ENCODE measurements around the gene DEPDC4. TPM values are rescaled to one million over a fixed set of nuclear protein-coding genes. Genes with fewer than 3 reads are reported as not detected.

Gene DEPDC4
- total and polyA plus RNA-seq, 2 of the 13 experiments (the other 11 are each of a cell fraction or from before 2014, with no cell fraction given): 2.2 to 5.7 TPM

DNA sequence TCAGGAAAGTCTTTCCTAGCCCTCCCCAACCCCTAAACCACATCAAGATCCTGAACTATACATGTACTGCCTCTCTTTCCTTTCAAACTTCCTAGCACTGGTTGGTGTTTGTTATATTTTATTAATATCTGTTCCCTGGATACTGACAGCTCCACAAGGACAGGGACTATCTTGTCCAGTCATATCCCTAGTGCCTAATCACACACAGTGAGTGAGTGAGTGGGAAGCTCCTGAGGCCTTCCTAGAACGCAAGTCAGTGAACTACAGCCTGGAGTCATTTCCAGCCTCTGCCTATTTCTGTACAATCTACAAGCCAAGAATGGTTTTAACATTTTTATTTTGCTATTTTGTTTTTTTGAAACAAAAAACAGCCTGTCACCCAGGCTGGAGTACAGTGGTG, 73.8 kb downstream of the DEPDC4 start (continued):
- TF ChIP-seq, protein P1, sequence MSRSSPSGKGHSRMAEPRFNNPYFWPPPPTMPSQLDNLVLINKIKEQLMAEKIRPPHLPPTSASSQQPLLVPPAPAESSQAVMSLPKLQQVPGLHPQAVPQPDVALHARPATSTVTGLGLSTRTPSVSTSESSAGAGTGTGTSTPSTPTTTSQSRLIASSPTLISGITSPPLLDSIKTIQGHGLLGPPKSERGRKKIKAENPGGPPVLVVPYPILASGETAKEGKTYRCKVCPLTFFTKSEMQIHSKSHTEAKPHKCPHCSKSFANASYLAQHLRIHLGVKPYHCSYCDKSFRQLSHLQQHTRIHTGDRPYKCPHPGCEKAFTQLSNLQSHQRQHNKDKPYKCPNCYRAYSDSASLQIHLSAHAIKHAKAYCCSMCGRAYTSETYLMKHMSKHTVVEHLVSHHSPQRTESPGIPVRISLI (CRISPR knock-in tag; IDR thresholded peaks at IDR 0.05; ENCODE audit: borderline replicate concordance): no peak
- TF ChIP-seq, protein P2, sequence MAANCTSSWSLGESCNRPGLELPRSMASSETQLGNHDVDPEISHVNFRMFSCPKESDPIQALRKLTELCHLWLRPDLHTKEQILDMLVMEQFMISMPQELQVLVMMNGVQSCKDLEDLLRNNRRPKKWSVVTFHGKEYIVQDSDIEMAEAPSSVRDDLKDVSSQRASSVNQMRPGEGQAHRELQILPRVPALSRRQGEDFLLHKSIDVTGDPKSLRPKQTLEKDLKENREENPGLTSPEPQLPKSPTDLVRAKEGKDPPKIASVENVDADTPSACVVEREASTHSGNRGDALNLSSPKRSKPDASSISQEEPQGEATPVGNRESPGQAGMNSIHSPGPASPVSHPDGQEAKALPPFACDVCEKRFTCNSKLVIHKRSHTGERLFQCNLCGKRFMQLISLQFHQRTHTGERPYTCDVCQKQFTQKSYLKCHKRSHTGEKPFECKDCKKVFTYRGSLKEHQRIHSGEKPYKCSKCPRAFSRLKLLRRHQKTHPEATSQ (CRISPR knock-in tag; IDR thresholded peaks at IDR 0.05; ENCODE audit: borderline replicate concordance): no peak
- TF ChIP-seq, protein P3, sequence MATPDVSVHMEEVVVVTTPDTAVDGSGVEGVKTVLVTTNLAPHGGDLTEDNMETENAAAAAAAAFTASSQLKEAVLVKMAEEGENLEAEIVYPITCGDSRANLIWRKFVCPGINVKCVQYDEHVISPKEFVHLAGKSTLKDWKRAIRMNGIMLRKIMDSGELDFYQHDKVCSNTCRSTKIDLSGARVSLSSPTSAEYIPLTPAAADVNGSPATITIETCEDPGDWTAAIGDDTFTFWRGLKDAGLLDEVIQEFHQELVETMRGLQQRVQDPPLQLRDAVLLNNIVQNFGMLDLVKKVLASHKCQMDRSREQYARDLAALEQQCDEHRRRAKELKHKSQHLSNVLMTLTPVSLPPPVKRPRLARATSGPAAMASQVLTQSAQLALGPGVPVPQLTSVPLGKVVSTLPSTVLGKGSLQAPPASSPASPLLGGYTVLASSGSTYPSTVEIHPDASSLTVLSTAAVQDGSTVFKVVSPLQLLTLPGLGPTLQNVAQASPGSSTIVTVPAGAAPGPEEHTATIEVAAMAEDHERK (CRISPR knock-in tag; IDR thresholded peaks at IDR 0.05; ENCODE audit: low read depth): no peak
- TF ChIP-seq, protein P4, sequence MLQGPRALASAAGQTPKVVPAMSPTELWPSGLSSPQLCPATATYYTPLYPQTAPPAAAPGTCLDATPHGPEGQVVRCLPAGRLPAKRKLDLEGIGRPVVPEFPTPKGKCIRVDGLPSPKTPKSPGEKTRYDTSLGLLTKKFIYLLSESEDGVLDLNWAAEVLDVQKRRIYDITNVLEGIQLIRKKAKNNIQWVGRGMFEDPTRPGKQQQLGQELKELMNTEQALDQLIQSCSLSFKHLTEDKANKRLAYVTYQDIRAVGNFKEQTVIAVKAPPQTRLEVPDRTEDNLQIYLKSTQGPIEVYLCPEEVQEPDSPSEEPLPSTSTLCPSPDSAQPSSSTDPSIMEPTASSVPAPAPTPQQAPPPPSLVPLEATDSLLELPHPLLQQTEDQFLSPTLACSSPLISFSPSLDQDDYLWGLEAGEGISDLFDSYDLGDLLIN (CRISPR knock-in tag; IDR thresholded peaks at IDR 0.05; ENCODE audit: borderline replicate concordance): no peak
- TF ChIP-seq FOXK1 (CRISPR knock-in tag; IDR thresholded peaks at IDR 0.05; ENCODE audit: borderline replicate concordance, low read depth) (no peak), BHLHE40 (IDR thresholded peaks at IDR 0.05; ENCODE audit: low read length) (no peak), SSRP1 (CRISPR knock-in tag; IDR thresholded peaks at IDR 0.05) (no peak), ESRRA (CRISPR knock-in tag; IDR thresholded peaks at IDR 0.05; ENCODE audit: low read depth) (no peak), RELA (CRISPR knock-in tag; IDR thresholded peaks at IDR 0.05) (no peak)
- TF ChIP-seq, protein P5, sequence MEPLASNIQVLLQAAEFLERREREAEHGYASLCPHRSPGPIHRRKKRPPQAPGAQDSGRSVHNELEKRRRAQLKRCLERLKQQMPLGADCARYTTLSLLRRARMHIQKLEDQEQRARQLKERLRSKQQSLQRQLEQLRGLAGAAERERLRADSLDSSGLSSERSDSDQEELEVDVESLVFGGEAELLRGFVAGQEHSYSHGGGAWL (CRISPR knock-in tag; IDR thresholded peaks at IDR 0.05): no peak

Small RNA genes within 50 kb of the gene (small RNA-seq; reads per million reads assigned to genes)
- 0 reads per million in 3 experiments for gene RF00019 (ENCODE audit: insufficient read depth in 2 of 3, insufficient read length in 3 of 3, low read depth in 2 of 3, low replicate concordance in 1 of 3)

Other genes starting within 250 kb of the DEPDC4 start
- gene BLTP3B, start 124.2 kb downstream of the DEPDC4 start, total RNA-seq (2016; rRNA removed; fragmentation: Illumina TruSeq; extraction: Trizol): 24.4 and 35.3 TPM in 2 replicates
- gene BLTP3B, start 124.2 kb downstream of the DEPDC4 start, polyA plus RNA-seq (2011; rRNA removed): 10.8 and 15.6 TPM in 2 replicates
- gene ACTR6, start 66.3 kb downstream of the DEPDC4 start, total RNA-seq (2016; rRNA removed; fragmentation: Illumina TruSeq; extraction: Trizol): 22.4 and 37.8 TPM in 2 replicates
- 7.6 and 12.9 TPM in 2 replicates for gene ACTR6, start 66.3 kb downstream of the DEPDC4 start, polyA plus RNA-seq (2011; rRNA removed)
- gene SCYL2, start 98 bp upstream of the DEPDC4 start, total RNA-seq (2016; rRNA removed; fragmentation: Illumina TruSeq; extraction: Trizol): 28.8 and 41.9 TPM in 2 replicates
- gene SCYL2, start 98 bp upstream of the DEPDC4 start, polyA plus RNA-seq (2011; rRNA removed): 9.3 and 11.4 TPM in 2 replicates
- 0.10 and 0.15 TPM in 2 replicates for gene SLC17A8, start 90.0 kb upstream of the DEPDC4 start, total RNA-seq (2016; rRNA removed; fragmentation: Illumina TruSeq; extraction: Trizol)
- 0.07 TPM in 1 of 2 replicates, not detected in the other for gene SLC17A8, start 90.0 kb upstream of the DEPDC4 start, polyA plus RNA-seq (2011; rRNA removed)
- 114 and 147 TPM in 2 replicates for gene NR1H4, start 206.8 kb upstream of the DEPDC4 start, total RNA-seq (2016; rRNA removed; fragmentation: Illumina TruSeq; extraction: Trizol)
- 23.3 and 27.3 TPM in 2 replicates for gene NR1H4, start 206.8 kb upstream of the DEPDC4 start, polyA plus RNA-seq (2011; rRNA removed)